RPMI8226 (cell line): Measurements from ENCODE around the gene NUBP2.

Experiments used
- DNase-seq: peaks from one replicate; pipeline ENCODE4 v3.0.0-alpha.2; 2015

NUBP2 gene

DNA sequence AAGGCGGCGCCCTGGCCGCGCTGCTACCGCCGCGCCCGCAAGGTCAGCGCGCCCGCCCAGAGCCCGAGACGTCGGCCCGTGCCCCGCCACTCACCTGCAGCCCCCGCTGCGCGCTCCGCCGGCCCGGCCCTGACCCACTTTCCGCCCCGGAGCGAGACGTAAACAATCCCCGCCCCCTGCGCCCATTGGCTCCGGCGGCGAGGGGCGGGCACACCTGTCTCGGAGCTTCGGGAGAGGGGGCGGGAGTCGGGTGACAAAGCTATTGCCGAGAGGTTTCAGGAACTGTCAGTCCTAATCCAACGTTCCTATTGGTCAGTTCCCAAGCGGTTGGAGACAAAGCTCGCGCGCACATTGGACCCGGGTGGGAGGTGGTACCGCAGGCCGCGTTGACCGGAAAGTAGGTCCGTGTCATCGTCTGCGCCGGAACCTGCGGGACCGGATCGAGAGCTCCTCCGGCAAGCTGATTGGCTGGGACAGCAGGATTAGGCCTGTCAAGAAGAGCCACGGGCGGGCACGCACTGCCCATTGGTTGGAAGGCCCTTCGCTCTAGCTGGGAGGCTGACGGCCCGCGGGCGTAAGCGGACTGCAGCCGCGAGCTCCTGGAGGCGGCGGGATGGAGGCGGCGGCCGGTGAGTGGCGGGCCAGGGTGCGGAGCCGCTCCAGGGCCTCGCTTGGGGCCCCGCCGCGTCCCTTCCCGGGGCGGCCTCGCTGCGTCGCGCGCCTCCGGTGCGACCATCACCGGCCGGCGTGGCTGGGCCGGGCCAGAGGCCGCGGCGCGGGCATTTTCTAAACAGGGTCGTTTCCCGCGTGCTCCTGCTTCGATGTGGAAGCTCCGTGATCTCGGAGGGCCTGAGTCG is at the start of gene NUBP2, which contains the start of gene SPSB3:
Gene NUBP2 (plus strand): TSS at position 553 of the 857 bp plus-strand sequence. CDS start 61 bp downstream, at position 614.
Gene SPSB3 (minus strand): TSS at position 164 of the 857 bp plus-strand sequence. CDS start 1,088 bp downstream, outside the sequence.
- DNase-seq: peak; percentile 100

DNA sequence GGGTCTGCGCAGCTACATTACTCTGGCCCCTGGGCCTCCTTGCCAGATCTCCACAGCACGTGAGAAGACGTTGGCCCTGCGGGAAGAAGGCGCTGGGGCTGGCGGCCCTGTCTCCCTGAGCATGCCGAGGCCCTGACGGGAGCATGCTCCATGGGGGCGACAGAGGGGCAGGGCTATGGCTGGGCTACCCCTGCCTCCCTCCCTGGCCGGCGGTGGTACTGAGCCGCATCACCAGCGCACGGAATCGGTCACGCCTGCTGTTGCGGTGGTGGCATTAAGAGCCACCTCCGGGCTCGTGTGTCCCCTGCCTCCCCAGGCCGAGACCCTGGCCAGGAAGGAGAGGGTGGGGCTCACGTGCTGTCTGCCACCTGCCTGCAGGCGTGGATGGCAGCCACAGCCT is 48.6 kb upstream of the NUBP2 start:
- DNase-seq: no peak

GRCh38 chr16:1734816-1735215 is 47.9 kb upstream of the NUBP2 start:
- DNase-seq: no peak

- no peak for DNase-seq
Observed at GRCh38 chr16:1740234-1740633, 42.5 kb upstream of the NUBP2 start.

DNA sequence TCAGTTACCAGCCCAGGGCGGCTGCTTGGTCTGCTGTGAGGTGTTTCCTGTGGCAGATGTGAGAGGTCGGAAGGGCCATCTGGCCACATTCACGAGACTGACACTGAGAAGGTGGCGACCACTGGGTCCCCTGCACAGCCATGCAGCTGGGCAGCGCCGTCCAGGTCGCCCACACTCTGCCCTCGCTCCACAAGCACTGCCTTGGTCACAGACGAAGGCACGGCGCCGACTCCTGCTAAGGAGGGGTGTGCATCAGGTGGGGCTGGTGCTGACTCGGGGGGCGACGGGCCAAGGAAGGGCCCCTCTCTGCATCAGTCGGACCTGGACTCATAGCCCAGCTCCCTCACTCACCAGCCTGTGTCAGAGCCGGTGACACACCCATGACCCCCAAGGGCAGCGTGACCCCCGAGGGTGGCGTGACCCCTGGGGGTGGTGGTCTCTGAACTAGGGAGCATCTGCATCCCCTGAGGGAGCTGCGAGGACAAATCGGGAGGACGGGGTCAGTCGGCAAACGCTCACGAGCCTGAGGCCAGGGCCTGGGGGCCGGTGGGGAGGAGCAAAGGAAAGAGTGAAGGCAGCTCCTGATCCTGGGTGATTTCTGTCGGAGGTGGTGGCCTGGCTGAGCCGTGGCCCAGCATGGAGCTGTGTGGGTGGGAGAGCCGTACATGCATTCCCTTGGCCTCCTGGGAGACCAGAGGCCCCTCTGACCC is 41.8 kb upstream of the NUBP2 start:
- no peak for DNase-seq

GRCh38 chr16:1741553-1742165 is 41.1 kb upstream of the NUBP2 start:
- DNase-seq: no peak

- DNase-seq: no peak
Observed at GRCh38 chr16:1743376-1744337, 39.1 kb upstream of the NUBP2 start.

GRCh38 chr16:1744338-1744840 is 38.4 kb upstream of the NUBP2 start:
- no peak for DNase-seq

- DNase-seq: no peak
Observed at GRCh38 chr16:1745181-1745899, 37.4 kb upstream of the NUBP2 start.

DNA sequence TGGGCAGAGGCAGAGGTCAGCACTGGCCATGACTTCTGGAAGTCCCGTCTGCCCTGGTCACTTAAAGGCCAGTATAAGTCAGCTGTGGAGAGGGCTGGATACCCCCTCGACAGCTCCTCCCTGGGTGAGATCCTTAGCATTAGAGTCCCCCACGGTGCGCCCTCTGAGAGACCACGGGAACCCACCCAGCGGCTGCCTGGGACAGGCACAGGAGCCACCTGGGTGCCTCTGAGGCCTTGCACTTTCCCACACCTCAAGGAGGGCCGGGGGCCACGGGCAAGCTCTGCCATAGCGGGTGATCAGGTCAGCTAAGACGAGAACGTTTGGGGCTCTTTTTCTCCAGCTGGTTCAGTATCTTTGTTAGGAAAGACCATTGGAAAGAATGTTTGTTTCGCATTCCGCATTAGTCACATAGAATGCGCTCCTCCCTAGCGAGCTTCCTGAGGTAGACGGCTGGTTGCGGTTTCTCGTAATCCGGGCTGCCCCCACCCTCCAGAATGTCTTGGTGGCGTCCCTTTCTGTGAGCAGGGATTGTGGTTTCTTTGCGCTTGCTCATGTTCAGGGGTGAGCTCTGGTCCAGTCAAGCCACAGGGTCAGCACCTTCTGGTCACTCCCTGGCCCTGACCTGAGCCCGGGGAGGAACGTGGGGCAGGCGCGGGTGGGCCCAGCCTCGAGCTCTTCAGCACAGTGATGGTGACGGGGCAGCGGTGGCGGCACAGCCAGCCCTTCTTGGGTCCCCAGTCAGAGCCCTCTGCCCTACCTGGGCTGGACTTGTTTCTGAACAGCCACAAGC is 36.7 kb upstream of the NUBP2 start:
- DNase-seq: no peak

DNA sequence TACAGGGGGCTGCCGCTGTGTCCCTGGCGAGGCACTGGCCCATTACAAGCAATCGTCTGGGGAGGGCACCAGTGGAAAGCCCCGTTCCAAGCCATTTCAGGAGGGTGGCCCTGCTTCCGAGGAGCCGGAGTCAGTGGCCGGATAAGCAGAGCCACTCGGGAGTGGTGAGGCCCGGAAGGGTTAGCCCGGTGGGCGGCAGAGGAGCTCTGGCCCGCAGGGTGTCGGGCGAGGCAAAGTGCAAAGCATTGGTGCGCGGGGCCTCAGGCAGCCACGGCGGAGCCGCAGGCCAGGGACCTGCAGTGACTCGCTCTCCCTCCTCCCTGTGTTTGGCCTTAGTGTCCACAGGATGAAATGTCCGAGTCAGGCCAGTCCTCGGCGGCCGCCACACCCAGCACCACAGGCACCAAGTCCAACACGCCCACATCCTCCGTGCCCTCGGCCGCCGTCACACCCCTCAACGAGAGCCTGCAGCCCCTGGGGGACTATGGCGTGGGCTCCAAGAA is 36.0 kb upstream of the NUBP2 start:
- DNase-seq: no peak

- no peak for DNase-seq
Observed at GRCh38 chr16:1747934-1748333, 34.8 kb upstream of the NUBP2 start.

DNA sequence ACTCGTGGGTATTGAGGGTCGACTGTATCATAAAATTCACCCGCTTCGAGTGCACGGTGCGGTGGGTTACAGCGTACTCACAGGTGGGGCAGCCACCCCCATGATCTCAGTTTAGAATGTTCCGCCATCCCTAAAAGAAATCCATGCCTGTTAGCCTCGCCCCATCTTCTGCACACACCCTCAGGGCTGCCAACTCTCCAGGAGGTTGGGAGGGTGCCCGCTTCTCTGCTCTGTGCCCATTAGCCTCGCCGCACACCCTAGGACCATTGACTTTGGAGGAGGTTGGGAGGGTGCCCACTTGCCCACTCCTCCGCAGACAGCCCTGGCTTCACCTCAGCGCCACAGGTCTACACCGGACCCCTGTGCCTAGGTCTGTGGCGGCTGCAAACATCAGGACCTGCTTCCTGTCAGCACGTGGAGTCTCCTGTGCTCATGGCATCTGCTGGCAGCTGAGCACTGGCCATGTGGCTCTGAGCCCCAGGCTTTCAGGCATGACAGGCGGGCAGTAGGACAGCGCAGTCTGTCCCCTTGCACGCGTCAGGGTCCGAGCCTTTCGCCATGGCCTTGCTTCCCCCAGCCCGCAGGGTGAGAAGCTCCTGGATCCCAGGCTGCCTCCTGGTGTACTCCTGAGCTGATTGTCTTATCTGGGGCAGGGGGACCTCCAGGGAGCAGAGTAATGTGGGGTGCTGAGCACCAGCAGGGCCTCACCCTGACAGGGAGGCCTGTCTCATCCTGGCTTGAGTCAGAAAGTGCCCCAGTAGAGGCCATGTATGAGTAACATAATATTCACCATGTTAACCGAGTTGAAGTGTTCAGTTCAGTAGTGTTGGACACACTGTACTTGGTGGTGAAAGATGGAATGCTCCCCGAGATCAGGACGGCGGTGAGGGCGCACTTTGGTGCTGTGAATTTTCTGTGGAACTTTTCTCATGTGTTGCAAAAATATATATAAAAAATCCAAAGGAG is 33.3 kb upstream of the NUBP2 start:
- no peak for DNase-seq

GRCh38 chr16:1751946-1752345 is 30.8 kb upstream of the NUBP2 start:
- no peak for DNase-seq

GRCh38 chr16:1752853-1753252 is 29.9 kb upstream of the NUBP2 start:
- DNase-seq: no peak

GRCh38 chr16:1754204-1754603 is 28.6 kb upstream of the NUBP2 start:
- no peak for DNase-seq

DNA sequence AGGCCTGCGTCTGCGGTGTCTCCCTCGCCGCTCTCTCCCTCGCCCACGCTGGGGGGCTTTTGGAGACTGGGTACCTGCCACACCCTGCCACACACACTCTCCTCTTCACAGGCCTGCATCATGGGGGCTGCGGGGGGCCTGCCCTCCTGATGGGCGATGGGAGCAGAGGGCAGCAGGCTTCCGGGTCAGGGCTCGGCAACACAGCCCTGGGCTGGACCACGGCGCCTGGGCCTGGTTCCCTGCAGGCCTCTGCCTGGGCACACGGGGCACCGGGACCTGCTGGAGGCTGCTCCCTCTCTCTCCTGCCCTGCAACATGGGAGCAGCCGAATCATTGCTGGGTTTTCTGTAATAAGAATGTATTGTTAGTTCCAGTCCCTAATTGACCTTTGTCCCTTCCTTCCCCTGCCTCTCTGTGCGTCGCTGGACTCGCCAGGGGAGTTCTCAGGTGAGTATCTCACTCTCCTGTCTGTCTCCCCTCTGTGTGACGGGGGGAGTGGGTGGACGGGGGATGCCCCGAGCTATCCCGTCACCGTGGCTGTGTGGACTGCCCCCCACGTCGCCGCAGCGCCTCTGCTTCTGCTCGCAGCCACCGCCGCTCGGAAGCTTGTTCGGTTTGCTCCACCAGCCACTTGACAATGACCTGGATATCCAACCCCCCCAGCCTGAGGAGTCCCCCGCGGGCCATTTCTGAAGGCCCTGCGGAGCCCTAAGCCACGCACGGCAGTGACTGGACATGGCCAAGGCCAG is 24.9 kb upstream of the NUBP2 start:
- DNase-seq: no peak

- DNase-seq: no peak
Observed at GRCh38 chr16:1758923-1759322, 23.8 kb upstream of the NUBP2 start.
